DMS 273 treated with DMSO at 0.1 percent for 48 hours (cell line): ENCODE results near the gene FAF1.
"Not testable (repeated sequence)": the region's sequence is repeated elsewhere in the genome, so short reads cannot be mapped to it uniquely, and the experiment has no call there.

ENCODE experiments used
- DNase-seq: peaks from one replicate; lab custom pipeline; 2025; lab: John Stamatoyannopoulos, UW

FAF1 gene

GRCh38 chr1:50847303-50847702 is 112.8 kb downstream of the FAF1 start:
- no peak for DNase-seq

GRCh38 chr1:50846224-50846839 is 113.7 kb downstream of the FAF1 start:
- no peak for DNase-seq

- no peak for DNase-seq
These were observed 118.2 kb downstream of the FAF1 start for GRCh38 chr1:50841791-50842387.

- no peak for DNase-seq
These were observed 124.0 kb downstream of the FAF1 start for GRCh38 chr1:50836117-50836516.

- DNase-seq: no peak
These were observed 126.9 kb downstream of the FAF1 start for GRCh38 chr1:50833216-50833615.

GRCh38 chr1:50832167-50832566 is 127.9 kb downstream of the FAF1 start:
- no peak for DNase-seq

GRCh38 chr1:50831300-50832061 is 128.6 kb downstream of the FAF1 start:
- no peak for DNase-seq

- DNase-seq: no peak
These were observed 129.4 kb downstream of the FAF1 start for GRCh38 chr1:50830621-50831020.

GRCh38 chr1:50829014-50829958 is 130.8 kb downstream of the FAF1 start:
- peak; percentile 82 for DNase-seq

GRCh38 chr1:50827546-50827945 is 132.5 kb downstream of the FAF1 start:
- DNase-seq: no peak

- DNase-seq: not testable (repeated sequence)
These were observed 133.3 kb downstream of the FAF1 start for GRCh38 chr1:50826792-50827191.

GRCh38 chr1:50822035-50822776 is 137.9 kb downstream of the FAF1 start:
- no peak for DNase-seq

GRCh38 chr1:50820545-50820944 is 139.5 kb downstream of the FAF1 start:
- no peak for DNase-seq

GRCh38 chr1:50812346-50812745 is 147.7 kb downstream of the FAF1 start:
- DNase-seq: no peak

GRCh38 chr1:50808296-50808695 is 151.8 kb downstream of the FAF1 start:
- DNase-seq: no peak

GRCh38 chr1:50796272-50796671 is 163.8 kb downstream of the FAF1 start:
- DNase-seq: no peak

GRCh38 chr1:50793521-50793920 is 166.5 kb downstream of the FAF1 start:
- no peak for DNase-seq

GRCh38 chr1:50787266-50787665 is 172.8 kb downstream of the FAF1 start:
- no peak for DNase-seq

- no peak for DNase-seq
These were observed 176.8 kb downstream of the FAF1 start for GRCh38 chr1:50783286-50783685.

GRCh38 chr1:50780797-50781196 is 179.3 kb downstream of the FAF1 start:
- no peak for DNase-seq

GRCh38 chr1:50779801-50780200 is 180.3 kb downstream of the FAF1 start:
- no peak for DNase-seq

- DNase-seq: no peak
These were observed 184.3 kb downstream of the FAF1 start for GRCh38 chr1:50775740-50776139.
